DOHH2 (cell line): ENCODE data around the gene OR4F6.

Source experiments
- H3F3A ChIP-seq: fragments of 200-600 bp; sonication (generic), shearing (Covaris generic); 2 replicates; pipeline ENCODE4 v1.6.0; 2016; ENCODE audit warnings: antibody characterized with exemption, mild to moderate bottlenecking; ENCODE audit not compliant: control insufficient read depth, insufficient read depth
- H3K27ac ChIP-seq: fragments of 200-600 bp; sonication (generic); 2 replicates; pipeline ENCODE4 v1.5.1; 2014; ENCODE audit warnings: low read depth, mild to moderate bottlenecking, low read length, moderate library complexity
- H3K27me3 ChIP-seq: fragments of 200-600 bp; sonication (generic); 2 replicates; pipeline ENCODE4 v1.6.1; 2014; ENCODE audit warnings: mild to moderate bottlenecking, low read length, mixed read lengths; ENCODE audit not compliant: control insufficient read depth
- H3K36me3 ChIP-seq: fragments of 200-600 bp; sonication (generic); 2 replicates; pipeline ENCODE4 v1.6.1; 2014; ENCODE audit warnings: mild to moderate bottlenecking, low read length, moderate library complexity, mixed read lengths; ENCODE audit not compliant: control insufficient read depth
- H3K4me1 ChIP-seq: fragments of 200-600 bp; sonication (generic); 2 replicates; pipeline ENCODE4 v1.6.1; 2014; ENCODE audit warnings: mild to moderate bottlenecking, low read length, mixed read lengths; ENCODE audit not compliant: control insufficient read depth
- H3K4me2 ChIP-seq: fragments of 200-600 bp; sonication (generic); 2 replicates; pipeline ENCODE4 v1.6.0; 2014; ENCODE audit warnings: mild to moderate bottlenecking, low read length, moderate library complexity
- H3K4me3 ChIP-seq: fragments of 200-600 bp; sonication (generic); 2 replicates; pipeline ENCODE4 v1.5.1; 2014; ENCODE audit warnings: mild to moderate bottlenecking, low read length, mixed read lengths
- H3K79me2 ChIP-seq: fragments of 200-600 bp; sonication (generic); 2 replicates; pipeline ENCODE4 v1.6.1; 2014; ENCODE audit warnings: mild to moderate bottlenecking, low read length, mixed read lengths; ENCODE audit not compliant: control insufficient read depth
- H3K9me2 ChIP-seq: fragments of 200-600 bp; sonication (generic); replicated peaks from 2 replicates; pipeline ENCODE4 v1.6.1; 2014; ENCODE audit warnings: mild to moderate bottlenecking, low read length, mixed read lengths; ENCODE audit not compliant: control insufficient read depth
- H3K9me3 ChIP-seq: fragments of 200-600 bp; sonication (generic); 2 replicates; pipeline ENCODE4 v1.6.1; 2014; ENCODE audit warnings: antibody characterized with exemption, low read length, mixed read lengths; ENCODE audit not compliant: control insufficient read depth, insufficient read depth
- H4K20me1 ChIP-seq: fragments of 200-600 bp; sonication (generic); 2 replicates; pipeline ENCODE4 v1.6.0; 2014; ENCODE audit warnings: low read depth, mild to moderate bottlenecking, antibody characterized with exemption, low read length, moderate library complexity; ENCODE audit not compliant: control insufficient read depth, insufficient read depth
- EZH2phosphoT487 ChIP-seq: fragments of 200-600 bp; sonication (generic); IDR thresholded peaks from 2 replicates; pipeline ENCODE4 v1.6.1; 2017; ENCODE audit warnings: borderline replicate concordance, mild to moderate bottlenecking, antibody characterized with exemption, low read length, moderate library complexity, mixed read lengths
- TF ChIP-seq, protein P1 (sequence below): fragments of 200-600 bp; sonication (generic); IDR thresholded peaks from one replicate; pipeline ENCODE4 v1.5.1; 2014; ENCODE audit warnings: antibody characterized with exemption, mild to moderate bottlenecking, low read depth, low read length; ENCODE audit not compliant: poor library complexity, severe bottlenecking

Gene OR4F6

DNA sequence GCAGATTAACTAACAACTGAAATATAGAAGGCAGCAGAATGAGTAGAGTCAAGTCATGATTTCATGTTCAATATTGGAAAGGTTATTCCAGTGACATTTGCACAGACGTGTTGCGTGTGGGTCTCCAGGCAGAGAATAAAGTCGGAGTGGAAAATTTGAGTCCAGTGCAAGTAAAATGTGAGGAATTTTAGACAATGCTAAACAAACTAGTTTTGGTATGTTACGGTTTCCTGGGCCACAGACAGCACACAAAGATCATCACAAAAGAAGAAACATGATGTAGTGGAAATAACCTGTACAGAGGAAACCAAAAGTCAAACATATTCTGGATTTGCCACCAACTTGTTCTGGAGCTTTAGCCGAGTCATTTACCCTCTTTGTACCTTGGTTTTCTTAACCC, 367 bp downstream of the OR4F6 start:
- Histone ChIP-seq H3F3A (no peaks in the 10 kb centered on the region), H3K27me3 (peaks cover 18% of the 10 kb centered on the region), H3K9me3 (no peaks in the 10 kb centered on the region), H3K36me3 (no peaks in the 10 kb centered on the region), H3K27ac (no peak overlapping the region), H3K79me2 (no peaks in the 10 kb centered on the region), H4K20me1 (no peaks in the 10 kb centered on the region), H3K4me3 (no peak overlapping the region), H3K4me2 (no peak overlapping the region), H3K4me1 (no peaks in the 10 kb centered on the region), H3K9me2 (no peaks in the 10 kb centered on the region)
- TF ChIP-seq, protein P1, sequence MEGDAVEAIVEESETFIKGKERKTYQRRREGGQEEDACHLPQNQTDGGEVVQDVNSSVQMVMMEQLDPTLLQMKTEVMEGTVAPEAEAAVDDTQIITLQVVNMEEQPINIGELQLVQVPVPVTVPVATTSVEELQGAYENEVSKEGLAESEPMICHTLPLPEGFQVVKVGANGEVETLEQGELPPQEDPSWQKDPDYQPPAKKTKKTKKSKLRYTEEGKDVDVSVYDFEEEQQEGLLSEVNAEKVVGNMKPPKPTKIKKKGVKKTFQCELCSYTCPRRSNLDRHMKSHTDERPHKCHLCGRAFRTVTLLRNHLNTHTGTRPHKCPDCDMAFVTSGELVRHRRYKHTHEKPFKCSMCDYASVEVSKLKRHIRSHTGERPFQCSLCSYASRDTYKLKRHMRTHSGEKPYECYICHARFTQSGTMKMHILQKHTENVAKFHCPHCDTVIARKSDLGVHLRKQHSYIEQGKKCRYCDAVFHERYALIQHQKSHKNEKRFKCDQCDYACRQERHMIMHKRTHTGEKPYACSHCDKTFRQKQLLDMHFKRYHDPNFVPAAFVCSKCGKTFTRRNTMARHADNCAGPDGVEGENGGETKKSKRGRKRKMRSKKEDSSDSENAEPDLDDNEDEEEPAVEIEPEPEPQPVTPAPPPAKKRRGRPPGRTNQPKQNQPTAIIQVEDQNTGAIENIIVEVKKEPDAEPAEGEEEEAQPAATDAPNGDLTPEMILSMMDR, result no peak
- TF ChIP-seq EZH2phosphoT487, result no peak

DNA sequence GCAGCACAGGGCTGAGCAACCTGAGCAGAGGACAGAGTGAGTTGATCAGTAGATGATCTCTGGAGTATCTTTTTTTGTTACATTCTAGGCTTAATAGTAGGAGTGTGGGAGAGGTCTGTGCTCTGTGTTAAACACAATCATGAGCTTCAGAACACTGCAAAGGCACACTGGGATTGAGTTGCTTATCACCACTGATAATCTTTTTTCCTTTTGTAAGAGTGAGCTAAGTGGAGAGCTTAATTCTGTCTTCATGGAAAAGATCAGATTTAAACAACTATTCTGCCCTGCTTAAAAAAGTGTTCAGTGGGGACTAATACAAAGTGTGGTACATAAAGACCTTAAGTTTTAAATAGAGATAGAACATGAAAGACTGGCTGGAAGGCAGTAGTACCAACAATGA, 1.1 kb downstream of the OR4F6 start:
- Histone ChIP-seq H3F3A (no peaks in the 10 kb centered on the region), H3K27ac (no peak overlapping the region), H3K4me1 (no peaks in the 10 kb centered on the region), H3K36me3 (no peaks in the 10 kb centered on the region), H3K4me2 (no peak overlapping the region), H3K79me2 (no peaks in the 10 kb centered on the region), H3K4me3 (no peak overlapping the region), H3K9me2 (no peaks in the 10 kb centered on the region), H4K20me1 (no peaks in the 10 kb centered on the region), H3K27me3 (peaks cover 15% of the 10 kb centered on the region), H3K9me3 (no peaks in the 10 kb centered on the region)
- TF ChIP-seq EZH2phosphoT487, result no peak
- TF ChIP-seq, protein P1, result no peak

GRCh38 chr15:101804941-101805340, 1.6 kb downstream of the OR4F6 start:
- H3F3A ChIP-seq, result no peaks in the 10 kb centered on the region
- H3K4me3 ChIP-seq, result no peak overlapping the region
- no peaks in the 10 kb centered on the region for H3K36me3 ChIP-seq
- H3K9me3 ChIP-seq, result no peaks in the 10 kb centered on the region
- no peaks in the 10 kb centered on the region for H3K4me1 ChIP-seq
- H3K9me2 ChIP-seq, result no peaks in the 10 kb centered on the region
- H3K27ac ChIP-seq, result no peak overlapping the region
- H3K79me2 ChIP-seq, result no peaks in the 10 kb centered on the region
- TF ChIP-seq EZH2phosphoT487, result no peak
- TF ChIP-seq, protein P1, result no peak
- H3K27me3 ChIP-seq, result peaks cover 17% of the 10 kb centered on the region
- H3K4me2 ChIP-seq, result no peak overlapping the region
- no peaks in the 10 kb centered on the region for H4K20me1 ChIP-seq
